Mesenteric fat pad (tissue), 1 donor: ENCODE data around the gene GNG13. TPM values are rescaled to one million over a fixed set of nuclear protein-coding genes. Genes with fewer than 3 reads are reported as not detected.
"Not testable (repeated sequence)": the region's sequence is repeated elsewhere in the genome, so short reads cannot be mapped to it uniquely, and the experiment has no call there.

ENCODE experiments used
- DNase-seq: peaks from one replicate; pipeline ENCODE4 v3.0.0-alpha.2; 2020; ENCODE audit warnings: low spot score
- total RNA-seq: library from RNA; stranded (reverse); fragmentation: NEBNext Ultra II Directional; extraction: Animal tissue kit (Norgen Biotek cat#: 25700); gene quantifications from one replicate; pipeline ENCODE4 v1.2.1, GENCODE V29; 2021
- donor health status: DM: yes; HTN: yes; CAD: no.

Gene GNG13
- total RNA-seq, 1 donor from 2014 or later: not detected

DNA sequence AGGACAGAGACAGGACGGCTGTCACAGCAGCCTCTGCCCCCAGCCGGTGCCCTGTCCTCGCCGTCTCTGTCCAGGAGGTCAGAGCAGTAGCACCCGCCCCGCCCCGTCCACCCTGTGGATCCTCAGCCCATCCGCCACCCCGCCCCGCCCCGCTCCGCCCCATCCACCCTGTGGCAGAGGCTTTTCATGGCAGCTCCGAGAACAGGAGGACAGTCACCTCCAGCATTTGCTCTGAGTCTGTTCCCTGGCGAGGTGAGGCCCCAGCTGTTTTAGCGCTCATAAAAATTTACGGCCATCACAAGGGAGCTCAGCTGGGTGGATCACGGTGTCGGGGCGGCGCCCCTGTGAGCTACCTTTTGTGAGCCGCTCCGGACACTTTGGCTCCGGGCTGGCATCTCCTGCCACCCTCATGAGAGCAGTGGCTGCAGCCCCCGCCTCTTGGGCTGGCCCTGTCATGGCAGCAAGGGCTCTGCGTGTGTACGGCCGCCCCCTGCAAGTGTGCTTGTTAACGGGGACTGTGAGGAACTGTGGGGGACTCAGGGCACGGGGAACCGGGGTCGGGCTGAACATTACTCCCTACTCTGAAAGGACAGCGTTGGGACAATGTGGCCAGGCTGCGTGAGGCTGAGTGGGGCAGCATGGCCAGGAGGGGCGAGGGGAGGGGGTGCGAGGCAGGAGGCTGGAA, 32.3 kb upstream of the GNG13 start:
- DNase-seq: no peak

DNA sequence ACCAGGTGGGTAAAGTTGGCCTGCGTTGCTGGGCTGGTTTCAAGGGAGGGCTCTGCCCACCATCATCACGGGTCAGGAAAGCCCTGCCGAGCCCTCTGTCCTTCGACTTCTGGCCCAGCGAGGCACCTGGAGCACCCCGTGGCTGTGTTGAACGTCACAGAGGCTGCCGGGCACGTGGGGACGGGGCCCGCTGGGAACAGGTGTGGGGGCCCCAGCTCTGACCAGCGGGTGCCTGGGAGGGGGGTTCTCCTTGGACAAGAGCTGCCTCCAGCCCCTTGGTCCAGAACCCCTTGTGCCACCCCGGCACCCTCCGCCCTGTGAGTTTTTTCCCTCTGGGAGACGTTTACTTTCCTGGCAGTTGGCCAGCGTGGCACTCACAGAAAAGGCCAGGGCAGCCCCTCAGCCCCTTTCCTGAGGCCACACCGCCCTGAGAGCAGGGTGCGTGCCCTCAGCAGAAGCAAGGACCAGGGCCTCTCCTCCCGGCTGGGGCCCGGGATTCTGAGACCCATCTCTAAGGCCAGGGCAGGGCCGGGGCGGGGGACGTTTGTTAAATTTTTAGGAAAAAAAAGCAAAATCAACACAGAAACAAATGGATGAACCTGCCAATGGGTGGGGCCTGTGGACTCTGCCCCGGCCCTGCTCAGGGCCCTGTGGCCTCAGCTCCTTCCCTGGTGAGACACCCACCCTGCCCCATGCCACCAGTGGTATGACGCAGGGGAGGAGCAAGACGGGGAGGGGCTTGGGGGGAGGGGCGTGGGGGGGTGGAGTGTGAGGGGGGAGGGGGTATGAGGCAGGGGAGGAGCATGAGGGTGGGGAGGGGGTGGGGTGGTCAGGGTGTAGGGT, 31.3 kb upstream of the GNG13 start:
- no peak for DNase-seq

DNA sequence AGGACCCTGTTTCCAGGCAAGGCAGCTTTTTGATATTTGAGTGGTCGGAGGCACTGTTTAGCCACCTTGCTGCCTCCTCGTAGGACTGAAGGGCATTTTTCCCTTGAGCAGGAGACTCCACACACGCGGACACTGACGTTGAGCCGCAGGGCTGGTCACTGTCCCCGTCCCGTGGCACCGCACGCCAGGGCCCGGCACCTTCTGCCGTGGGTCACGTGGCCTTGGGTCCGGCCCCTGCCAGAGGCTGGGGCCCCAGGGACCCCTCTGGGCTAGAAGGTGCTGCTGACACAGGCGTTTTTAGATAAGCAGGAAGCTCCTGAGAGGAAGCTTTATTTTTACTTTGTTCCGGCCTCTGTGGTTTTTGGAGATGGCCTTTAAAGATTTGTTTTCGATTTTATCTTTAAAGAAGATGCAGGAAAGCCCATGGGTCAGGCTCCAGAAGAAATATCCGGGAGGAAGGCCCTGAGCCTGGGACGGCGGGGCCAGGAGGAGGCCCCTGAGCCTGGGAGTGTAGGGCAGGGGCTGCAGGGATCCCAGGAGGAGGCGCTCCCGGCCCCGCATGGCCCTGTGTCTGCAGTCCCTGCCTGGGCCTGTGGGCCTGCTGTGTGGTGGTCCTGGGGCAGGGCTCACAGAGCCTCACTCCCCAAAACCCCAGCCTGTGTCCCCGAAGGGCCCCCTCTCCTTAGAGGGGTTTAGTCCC, 30.5 kb upstream of the GNG13 start:
- no peak for DNase-seq

DNA sequence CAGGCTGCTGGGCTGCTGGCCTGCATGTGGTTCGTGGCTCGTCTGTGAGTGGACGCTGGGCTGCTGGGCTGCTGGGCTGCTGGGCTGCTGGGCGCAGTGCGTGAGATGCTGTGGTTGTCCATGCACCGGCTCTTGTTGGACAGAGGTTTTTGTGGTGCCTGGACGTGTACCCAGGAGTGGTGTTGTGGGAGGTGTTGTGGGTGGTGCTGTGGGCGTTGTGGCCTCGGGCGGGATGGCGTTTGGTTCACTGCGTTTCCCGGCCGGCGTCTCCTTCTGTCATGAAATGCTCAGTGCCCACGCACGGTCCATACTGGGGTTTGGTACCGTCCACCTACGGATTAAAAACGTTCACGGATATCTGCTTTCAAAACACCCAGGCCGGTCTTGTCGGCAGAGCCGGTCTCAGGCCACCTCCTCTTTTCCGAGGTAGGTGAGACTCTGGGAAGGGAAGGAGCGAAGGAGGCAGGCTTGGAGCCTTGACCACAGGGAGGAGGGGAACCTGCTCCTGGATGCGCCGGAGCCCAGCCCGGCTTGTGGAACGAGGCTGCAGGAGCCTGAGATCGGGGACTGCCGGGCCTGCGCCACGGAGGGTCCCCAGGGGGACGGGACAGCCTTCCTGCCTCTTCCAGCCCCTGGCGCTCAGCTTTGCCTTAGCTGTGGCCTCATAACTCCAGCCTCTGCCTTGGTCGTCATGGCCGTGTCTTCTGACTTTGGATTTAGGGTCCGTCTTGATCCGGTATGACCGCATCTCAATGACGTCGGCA, 29.8 kb upstream of the GNG13 start:
- DNase-seq: no peak

DNA sequence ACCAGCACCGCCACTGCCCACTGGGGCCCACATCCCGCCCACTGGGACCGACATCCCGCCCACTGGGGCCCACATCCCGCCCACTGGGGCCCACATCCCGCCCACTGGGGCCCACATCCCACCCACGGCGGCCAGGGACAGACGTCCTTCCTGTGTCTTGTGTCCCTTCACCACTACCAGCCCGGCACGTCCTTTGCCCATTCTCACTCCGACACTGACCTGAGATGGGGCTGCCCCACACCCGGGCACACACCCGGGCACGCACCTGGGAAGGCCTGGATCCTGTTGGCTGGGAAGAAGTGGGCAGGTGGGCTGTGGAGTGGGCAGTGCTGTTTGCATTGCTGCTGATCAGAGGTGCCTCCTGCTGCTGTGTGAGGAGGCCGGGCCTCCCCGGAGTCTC, 28.4 kb upstream of the GNG13 start:
- DNase-seq: no peak

DNA sequence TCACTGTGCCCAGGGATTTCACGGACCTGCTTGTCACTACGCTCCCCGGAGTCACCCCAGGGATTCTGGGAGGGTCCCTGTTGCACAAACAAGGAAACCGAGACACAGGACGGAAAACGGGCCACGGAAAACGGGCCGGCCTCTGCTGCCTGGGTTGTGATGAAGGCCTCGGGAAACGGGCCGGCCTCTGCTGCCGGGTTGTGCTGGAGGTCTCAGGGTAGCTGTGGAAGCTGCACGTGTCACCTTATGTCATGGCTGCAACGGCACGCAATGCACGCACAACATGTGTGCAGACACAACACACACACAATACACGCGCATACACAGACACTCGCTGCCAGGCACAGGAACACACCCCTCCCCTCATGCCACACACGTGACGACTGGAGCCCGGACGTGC, 27.0 kb upstream of the GNG13 start:
- no peak for DNase-seq

DNA sequence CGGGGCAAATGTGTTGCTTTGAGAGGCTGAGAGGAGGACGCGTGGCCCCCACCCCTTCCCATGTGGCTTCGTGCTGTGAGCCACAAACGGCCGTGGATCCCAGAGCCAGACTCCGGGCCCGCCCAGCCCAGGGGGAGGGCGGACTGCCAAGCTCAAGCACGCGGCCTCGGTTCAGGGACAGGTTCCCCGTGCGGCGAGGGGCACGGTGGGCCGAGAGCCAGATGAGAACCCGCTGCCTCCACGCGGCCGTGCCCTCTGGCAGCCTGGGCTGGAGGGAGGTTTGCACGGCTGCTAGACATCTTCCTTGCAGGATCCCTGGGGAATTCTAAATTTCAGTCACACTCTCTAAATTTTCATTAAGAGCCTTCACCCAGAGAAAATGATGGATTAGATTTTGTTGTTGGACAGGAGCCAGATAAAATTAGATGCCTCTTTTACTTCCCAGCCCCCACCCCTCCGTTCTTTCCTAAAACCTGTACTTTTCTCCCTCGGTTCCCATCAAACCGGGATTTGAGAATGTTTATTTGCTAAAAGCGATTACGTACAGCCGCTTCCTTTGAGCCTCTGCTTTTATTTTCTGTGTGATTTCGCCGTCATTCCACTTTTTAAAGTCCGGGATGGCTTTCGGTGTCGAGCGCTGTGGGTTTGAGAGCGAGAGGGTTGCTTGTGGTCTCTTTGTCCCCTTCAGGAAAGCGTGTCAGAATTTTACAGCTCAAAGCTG, 25.0 kb upstream of the GNG13 start:
- no peak for DNase-seq

DNA sequence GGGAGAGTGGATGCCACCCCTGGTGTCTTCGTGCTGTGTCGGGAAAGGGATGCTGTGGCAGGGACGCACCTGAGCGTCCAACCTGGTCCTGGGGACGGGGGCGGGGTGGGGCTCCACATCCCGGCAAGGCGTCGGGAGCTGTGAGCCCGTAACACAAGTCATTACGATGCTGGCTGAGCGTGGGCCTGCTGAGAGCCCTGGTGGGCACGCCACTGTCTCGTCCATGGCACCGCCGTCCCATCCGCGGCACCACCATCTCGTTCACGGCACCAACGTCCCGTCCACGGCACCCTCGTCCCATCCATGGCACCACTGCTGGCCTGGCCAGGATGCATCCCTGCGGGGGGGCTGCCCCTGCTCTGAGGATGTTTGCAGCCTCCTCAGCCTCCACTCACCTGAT, 24.1 kb upstream of the GNG13 start:
- no peak for DNase-seq

DNA sequence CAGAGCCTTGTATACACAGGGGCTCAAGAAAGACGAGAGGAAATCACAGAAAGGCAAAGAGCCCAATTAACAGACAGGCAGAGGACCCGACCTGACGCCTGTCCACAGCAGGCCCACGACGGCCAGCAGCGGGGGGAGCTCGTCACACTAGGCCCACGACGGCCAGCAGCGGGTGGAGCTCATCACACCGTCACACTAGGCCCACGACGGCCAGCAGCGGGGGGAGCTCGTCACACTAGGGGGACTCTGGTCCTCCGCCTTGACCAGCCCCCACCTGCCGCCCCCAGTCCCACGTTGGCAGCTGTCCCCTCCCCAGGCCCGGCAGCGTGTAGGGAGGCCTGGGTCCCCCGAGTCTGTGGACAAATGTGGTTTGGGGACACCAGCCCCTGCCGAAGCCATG, 23.7 kb upstream of the GNG13 start:
- DNase-seq: no peak

DNA sequence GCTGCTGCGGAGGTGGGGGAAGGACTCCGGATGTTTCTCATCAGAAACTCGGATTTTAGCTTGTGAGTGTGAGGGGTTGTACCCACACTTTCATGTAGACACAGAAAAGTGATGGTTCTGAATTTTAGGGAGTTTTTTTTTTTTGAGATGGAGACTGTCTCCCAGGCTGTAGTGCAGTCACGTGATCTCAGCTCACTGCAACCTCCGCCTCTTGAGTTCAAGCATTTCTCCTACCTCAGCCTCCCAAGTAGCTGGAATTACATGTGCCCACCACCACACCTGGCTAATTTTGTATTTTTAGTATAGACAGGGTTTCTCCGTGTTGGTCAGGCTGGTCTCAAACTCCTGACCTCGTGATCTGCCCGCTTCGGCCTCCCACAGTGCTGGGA, 22.4 kb upstream of the GNG13 start:
- no peak for DNase-seq

DNA sequence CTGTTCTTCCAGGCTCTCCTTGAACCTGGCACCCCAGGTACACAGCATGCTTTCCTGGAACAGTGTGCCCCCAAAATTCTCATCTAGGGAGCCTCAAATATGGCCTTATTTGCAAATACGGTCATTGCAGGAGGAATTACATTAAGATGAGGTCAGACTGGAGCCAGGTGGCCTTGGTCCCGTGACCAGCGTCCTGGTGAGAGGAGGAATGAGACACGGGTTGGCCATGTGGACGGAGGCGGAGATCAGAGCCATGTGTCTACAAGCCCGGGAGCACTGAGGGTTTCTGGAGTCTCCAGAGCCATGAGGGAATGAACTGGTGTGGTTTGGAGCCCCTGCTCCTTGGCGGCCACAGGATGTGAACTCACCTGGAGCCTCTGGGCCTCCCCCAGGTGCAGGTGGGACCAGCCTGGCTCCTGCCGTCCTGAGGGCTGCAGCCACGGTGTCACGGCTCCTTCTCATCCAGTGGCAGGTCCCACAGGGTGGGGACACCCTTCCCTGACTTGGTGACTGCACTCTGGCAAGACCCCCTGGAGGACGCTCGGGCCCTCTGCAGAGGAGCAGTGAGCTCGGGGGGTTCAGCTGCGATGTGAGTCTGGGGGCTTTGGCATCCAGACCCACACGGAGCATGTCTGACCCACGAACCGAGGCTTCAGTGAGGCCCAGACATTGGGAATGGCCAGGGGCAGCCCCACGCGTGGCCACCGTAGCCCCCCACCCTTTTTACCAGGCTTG, 21.8 kb upstream of the GNG13 start:
- DNase-seq: no peak

DNA sequence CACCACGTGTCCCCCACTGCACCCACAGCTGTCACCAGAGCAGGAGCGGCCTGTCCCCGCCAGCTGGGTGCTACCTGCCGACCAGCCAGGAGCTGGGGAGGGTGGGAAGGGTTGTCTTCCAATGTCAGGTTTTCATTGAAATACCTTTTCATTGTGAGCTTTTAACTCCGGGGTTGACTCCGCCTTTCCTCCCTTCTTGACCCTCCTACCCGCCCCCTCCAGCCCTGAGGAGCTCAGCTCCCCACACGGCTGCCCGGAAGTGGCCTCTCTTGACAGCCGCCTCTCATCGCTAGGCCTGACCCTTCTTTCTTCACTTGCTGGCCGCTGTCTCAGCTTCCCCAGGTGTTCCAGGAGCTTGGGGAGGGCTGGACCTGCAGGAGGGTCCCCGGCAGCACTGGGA, 21.2 kb upstream of the GNG13 start:
- DNase-seq: no peak

DNA sequence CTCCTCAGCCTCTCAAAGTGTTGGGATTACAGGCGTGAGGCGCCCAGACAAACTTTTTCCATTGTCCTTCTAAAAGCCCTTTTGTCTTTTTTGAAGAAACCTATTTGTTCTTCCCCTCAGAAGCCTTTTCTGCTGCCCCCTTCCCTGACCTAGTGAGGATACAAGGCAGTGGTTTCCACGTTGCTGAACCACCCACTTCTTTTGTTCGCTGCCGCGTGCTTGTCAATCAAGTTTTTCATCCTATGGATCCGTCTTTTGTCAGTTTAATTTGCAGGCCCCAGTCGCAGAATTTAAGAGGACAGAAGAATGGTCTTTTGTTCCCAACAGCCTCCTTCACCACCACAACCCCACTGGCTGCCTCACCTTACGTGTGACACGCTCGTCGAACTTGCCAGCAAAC, 20.2 kb upstream of the GNG13 start:
- no peak for DNase-seq

DNA sequence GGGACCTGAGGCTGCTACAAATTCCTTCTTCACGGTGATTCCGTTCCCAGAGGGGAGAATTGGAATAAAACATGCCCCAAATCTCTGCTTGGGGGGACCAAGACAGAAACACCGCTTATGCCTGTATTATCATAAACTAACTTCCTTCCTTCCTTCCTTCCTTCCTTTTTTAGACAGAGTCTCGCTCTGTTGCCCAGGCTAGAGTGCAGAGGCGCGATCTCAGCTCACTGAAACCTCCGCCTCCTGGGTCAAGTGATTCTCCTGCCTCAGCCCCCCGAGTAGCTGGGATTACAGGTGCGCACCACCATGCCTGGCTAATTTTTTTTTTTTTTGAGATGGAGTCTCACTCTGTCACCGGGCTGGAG, 19.5 kb upstream of the GNG13 start:
- DNase-seq: not testable (repeated sequence)

DNA sequence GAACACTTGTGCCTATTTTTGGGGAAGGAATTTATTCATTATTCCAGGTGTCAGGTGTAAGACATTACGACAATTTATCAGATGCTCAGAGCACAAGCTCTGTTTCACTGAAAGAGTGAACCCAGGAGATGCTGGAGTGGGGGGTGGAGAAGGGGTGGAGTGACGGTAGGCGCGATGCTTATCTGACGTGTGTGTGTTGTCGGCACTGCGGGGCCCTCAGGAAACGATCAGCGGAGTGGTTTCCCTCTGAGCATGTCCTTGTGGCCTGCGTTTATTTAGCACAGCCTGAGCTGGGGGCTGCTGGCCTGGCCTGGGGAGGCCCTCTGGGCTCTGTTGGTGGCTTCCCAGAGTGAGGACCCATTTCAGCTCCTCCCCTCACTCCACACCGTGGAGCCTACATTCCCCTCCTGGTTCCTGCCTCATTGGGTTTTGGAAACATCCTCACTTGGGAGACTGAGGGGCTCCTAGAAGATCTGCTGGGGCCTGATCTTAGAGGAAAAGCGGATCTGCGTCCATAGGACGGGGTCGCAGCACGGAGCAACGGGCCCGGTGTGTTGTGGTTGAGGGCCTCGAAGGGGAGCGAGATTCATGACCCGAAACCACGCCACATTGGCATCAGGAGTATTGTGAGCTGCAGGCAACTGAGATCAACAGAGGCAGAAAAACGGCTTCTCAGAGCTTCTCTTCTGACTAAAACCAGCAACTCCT, 19.0 kb upstream of the GNG13 start:
- DNase-seq: no peak

DNA sequence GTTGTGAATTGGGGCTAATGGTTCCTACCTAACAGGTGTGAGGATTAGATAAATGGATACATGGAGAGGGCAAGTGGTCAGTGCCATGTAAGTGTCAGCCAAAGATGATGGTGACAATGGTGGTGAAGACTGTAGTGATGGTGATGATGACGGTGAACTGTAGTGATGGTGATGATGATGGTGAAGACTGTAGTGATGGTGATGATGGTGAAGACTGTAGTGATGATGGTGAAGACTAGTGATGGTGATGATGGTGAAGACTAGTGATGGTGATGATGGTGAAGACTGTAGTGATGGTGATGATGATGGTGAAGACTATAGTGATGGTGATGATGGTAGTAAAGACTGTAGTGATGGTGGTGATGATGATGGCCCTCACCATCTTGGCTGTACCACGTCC, 18.1 kb upstream of the GNG13 start:
- DNase-seq: no peak

DNA sequence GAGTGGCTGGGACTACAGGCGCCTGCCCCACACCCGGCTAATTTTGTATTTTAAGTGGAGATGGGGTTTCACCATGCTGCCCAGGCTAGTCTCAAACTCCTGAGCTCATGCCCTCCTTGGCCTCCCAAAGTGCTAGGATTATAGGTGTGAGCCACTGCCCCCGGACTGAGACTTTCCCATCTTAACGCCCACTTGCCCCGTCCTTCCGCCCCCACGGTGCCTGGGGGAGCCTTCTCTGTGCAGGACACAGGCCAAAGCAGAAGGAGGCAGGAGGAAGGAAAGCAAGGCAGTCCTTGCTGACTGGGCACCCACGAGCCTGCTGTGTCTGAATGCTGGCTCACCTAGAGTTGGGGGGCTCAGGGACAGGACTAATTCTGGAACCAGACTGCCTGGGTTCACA, 17.6 kb upstream of the GNG13 start:
- no peak for DNase-seq

DNA sequence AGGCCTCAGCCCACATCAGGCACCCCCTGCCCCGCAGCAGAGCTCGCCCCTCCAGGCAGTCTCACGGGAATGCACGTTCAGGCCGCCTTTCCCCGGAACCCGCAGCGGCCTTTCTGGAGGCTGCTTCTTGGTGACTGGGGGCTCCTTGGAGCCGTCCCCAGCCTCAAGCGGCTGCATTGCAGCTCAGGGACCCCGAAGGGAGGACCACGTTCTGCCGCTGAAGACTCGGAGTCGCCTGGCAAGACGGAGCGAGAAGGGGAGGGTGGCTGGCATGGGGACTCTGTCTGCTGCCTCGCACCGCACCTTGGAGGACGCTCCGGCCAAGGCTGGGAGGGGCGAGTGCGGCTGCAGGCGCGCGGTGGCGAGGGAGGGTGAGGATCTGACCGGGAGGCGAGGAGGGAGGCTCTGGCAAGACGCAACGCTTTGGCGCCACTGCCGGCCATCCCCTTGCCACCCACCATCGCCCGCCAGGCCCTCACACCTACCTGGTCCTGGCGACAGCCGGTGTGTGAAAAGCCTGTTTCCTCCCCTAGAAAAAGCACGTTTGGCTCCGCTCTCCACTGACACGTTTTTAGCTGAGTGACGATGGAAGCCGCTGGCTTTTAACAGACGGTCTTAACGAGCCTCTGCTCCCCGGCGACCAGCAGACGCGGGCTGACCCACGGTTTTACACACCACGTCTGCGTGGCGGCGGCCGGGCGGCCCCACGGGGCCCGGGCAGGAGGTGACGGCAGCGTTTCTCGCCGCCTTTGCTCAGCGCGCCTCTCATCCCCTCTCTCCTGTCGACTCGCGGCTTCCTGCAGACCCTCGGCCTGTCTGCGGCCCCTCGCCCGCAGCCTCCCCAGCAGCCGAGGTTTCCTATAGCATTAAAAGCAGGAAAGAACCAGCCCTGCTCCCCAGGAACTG, 16.7 kb upstream of the GNG13 start:
- DNase-seq: no peak

DNA sequence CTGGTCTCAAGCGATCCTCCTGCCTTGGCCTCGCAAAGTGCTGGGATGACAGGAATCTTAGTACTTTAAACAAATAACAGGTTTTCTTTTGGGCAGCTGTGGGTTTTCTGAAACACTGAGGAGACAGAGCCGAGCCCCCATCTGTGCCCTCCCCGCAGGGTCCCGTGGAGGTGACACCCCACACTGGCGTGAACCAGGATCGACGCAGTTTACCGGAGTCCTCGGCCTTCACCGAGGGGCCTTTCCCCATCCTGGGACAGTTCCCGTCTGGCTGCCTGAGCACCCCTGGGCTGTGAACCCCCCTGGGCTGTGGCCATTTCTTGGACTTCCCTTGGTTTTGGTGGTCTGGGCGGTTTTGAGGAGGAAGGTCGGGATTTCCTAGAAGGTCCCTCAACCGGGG, 15.3 kb upstream of the GNG13 start:
- no peak for DNase-seq
